Stomach (tissue), 9 donors: ENCODE results near the gene FMN1. TPM values are rescaled to one million over a fixed set of nuclear protein-coding genes. Genes with fewer than 3 reads are reported as not detected.

Experiments used
- DNase-seq, 2 donors: peaks; one replicate each; pipeline versions ENCODE4 v3.0.0 to v3.0.0-alpha.2; 2013 to 2019
- H3K27ac ChIP-seq, 5 donors: fragments of 200-600 bp in 4 of 5; sonication (generic) in 4 of 5; one replicate each; pipeline ENCODE4 v1.5.1; 2013 to 2019; ENCODE audit warnings: mild to moderate bottlenecking in 1 of 5, moderate library complexity in 1 of 5
- H3K27me3 ChIP-seq, 3 donors: fragments of 200-600 bp; sonication (generic); one replicate each; pipeline ENCODE4 v1.5.1; 2017 to 2019; ENCODE audit warnings: mixed run types in 1 of 3
- H3K36me3 ChIP-seq, 4 donors: fragments of 200-600 bp; sonication (generic); 1 replicate in 3 of 4; 2 replicates in 1 of 4; pipeline ENCODE4 v1.5.1; 2016 to 2019
- H3K4me1 ChIP-seq, 4 donors: fragments of 200-600 bp; sonication (generic); one replicate each; pipeline ENCODE4 v1.5.1; 2016 to 2019
- H3K4me3 ChIP-seq, 4 donors: fragments of 200-600 bp; sonication (generic) in 3 of 4; one replicate each; pipeline ENCODE4 v1.5.1; 2016 to 2019; ENCODE audit warnings: mild to moderate bottlenecking in 1 of 4
- H3K9me3 ChIP-seq, 4 donors: fragments of 200-600 bp; sonication (generic); one replicate each; pipeline ENCODE4 v1.5.1; 2016 to 2019
- CTCF ChIP-seq, 7 experiments: fragments of 450-650 bp in 4 of 7; fragments of 200-600 bp in 3 of 7; sonication (generic) in 3 of 7; IDR thresholded peaks; one replicate each; pipeline ENCODE4 v1.5.1; 2016 to 2019; ENCODE audit warnings: antibody characterized with exemption in 7 of 7, control low read depth in 2 of 7, mild to moderate bottlenecking in 1 of 7
- EP300 ChIP-seq: sonication (generic); formaldehyde crosslinking; IDR thresholded peaks from one replicate; pipeline ENCODE4 v1.6.1; 2017; ENCODE audit warnings: antibody characterized with exemption
- POLR2A ChIP-seq, 4 donors: fragments of 450-650 bp; IDR thresholded peaks; one replicate each; pipeline ENCODE4 v1.6.1; 2016; ENCODE audit warnings: antibody characterized with exemption in 4 of 4, control low read depth in 2 of 4, mild to moderate bottlenecking in 1 of 4, moderate library complexity in 1 of 4
- POLR2AphosphoS5 ChIP-seq, 3 donors: sonication (generic); formaldehyde crosslinking; IDR thresholded peaks; one replicate each; pipeline ENCODE4 v1.6.1; 2016; ENCODE audit warnings: antibody characterized with exemption in 3 of 3
- WGBS, 5 donors: extraction: QIAGEN DNeasy Blood & Tissue Kit in 3 of 5; methylation state at CpG; one replicate each; pipeline versions ENCODE4 v1.1.5 to v1.1.7; 2013 to 2018; 5-methylcytosine and 5-hydroxymethylcytosine counted together
- intact Hi-C: fragments of 100-400 bp; cut with DNase I; formaldehyde crosslinking; loops from one replicate; pipeline ENCODE4 v1.15.1; 2023; ENCODE audit warnings: low total_unique reads
- polyA plus RNA-seq, 3 donors: library from polyadenylated mRNA; stranded (reverse); fragments of 200-250 nt; gene quantifications; one replicate each; pipeline ENCODE4 v1.2.3, GENCODE V29; 2013
- total RNA-seq, 5 donors: library from RNA; depleted of rRNA; stranded (reverse); fragments of >200 nt; gene quantifications; one replicate each; pipeline versions ENCODE4 v1.1.0 to v1.2.3, GENCODE V29; 2014 to 2016
- donor health status: healthy with polysubstance abuse.
- donor health status: Bipolar disorder and iron deficiency.
- donor health status: healthy.

The FMN1 gene
- total and polyA plus RNA-seq, 8 donors: 0.40 to 58.0 (median 22.9) TPM

GRCh38 chr15:32838820-32839219 lies 355.7 kb downstream of the FMN1 start:
- 61 to 72% (median 65%) methylated on average over 8 of the region's 8 CpGs for WGBS, 5 donors
- intact Hi-C loops: no loop called here
- no peaks in the 10 kb centered on the region for H3K9me3 ChIP-seq
- peak in 1 of 2 donors; percentile 65 for DNase-seq
- no peak for TF ChIP-seq POLR2A (IDR thresholded peaks at IDR 0.05)
- TF ChIP-seq EP300: no peak
- TF ChIP-seq POLR2AphosphoS5 (IDR thresholded peaks at IDR 0.05): peak in 1 of 3 donors; percentile 53
- no peak for TF ChIP-seq CTCF (IDR thresholded peaks at IDR 0.05)
- peaks cover 0 to 10% (median 0%) of the 10 kb centered on the region in 4 donors for H3K4me1 ChIP-seq
- H3K36me3 ChIP-seq: no peaks in the 10 kb centered on the region
- H3K27ac ChIP-seq: peak overlapping the region in 1 of 5 donors; percentile 8
- no peaks in the 10 kb centered on the region for H3K27me3 ChIP-seq
- H3K4me3 ChIP-seq: no peak overlapping the region

- TF ChIP-seq POLR2A (IDR thresholded peaks at IDR 0.05): no peak
- TF ChIP-seq EP300: no peak
- no peak for TF ChIP-seq POLR2AphosphoS5 (IDR thresholded peaks at IDR 0.05)
- no peak for TF ChIP-seq CTCF (IDR thresholded peaks at IDR 0.05)
- intact Hi-C loops: no loop called here
- WGBS, 5 donors: 65 to 82% (median 76%) methylated on average over 7 of the region's 7 CpGs
These were observed 356.2 kb downstream of the FMN1 start for GRCh38 chr15:32838338-32838737.

GRCh38 chr15:32837935-32838334 lies 356.6 kb downstream of the FMN1 start:
- H3K36me3 ChIP-seq: no peaks in the 10 kb centered on the region
- TF ChIP-seq POLR2AphosphoS5 (IDR thresholded peaks at IDR 0.05): no peak
- TF ChIP-seq CTCF (IDR thresholded peaks at IDR 0.05): no peak
- TF ChIP-seq EP300: no peak
- no peak for TF ChIP-seq POLR2A (IDR thresholded peaks at IDR 0.05)
- H3K9me3 ChIP-seq: no peaks in the 10 kb centered on the region
- peaks cover 0 to 10% (median 0%) of the 10 kb centered on the region in 4 donors for H3K4me1 ChIP-seq
- H3K27ac ChIP-seq: no peak overlapping the region
- 87 to 92% (median 90%) methylated on average over 8 of the region's 8 CpGs for WGBS, 5 donors
- no peaks in the 10 kb centered on the region for H3K27me3 ChIP-seq
- no peak for DNase-seq
- H3K4me3 ChIP-seq: no peak overlapping the region
- intact Hi-C loops: no loop called here

More at GRCh38 chr15:32838338-32838737, 356.2 kb downstream of the FMN1 start:
- Histone ChIP-seq H3K4me3 (no peak overlapping the region), H3K27ac (peak overlapping the region in 1 of 5 donors; percentile 8), H3K4me1 (peaks cover 0 to 10% (median 0%) of the 10 kb centered on the region in 4 donors), H3K9me3 (no peaks in the 10 kb centered on the region), H3K27me3 (no peaks in the 10 kb centered on the region), H3K36me3 (no peaks in the 10 kb centered on the region)
- DNase-seq: no peak

GRCh38 chr15:32834156-32834555 lies 360.4 kb downstream of the FMN1 start:
- H3K27ac ChIP-seq: no peak overlapping the region
- H3K4me3 ChIP-seq: no peak overlapping the region
- WGBS, 5 donors: 55 to 75% (median 64%) methylated on average over 1 of the region's 1 CpG
- TF ChIP-seq POLR2AphosphoS5 (IDR thresholded peaks at IDR 0.05) (no peak), EP300 (no peak), CTCF (IDR thresholded peaks at IDR 0.05) (no peak), POLR2A (IDR thresholded peaks at IDR 0.05) (no peak)
- H3K27me3 ChIP-seq: no peaks in the 10 kb centered on the region
- no peaks in the 10 kb centered on the region for H3K9me3 ChIP-seq
- no peaks in the 10 kb centered on the region for H3K36me3 ChIP-seq
- intact Hi-C loops: no loop called here
- no peak for DNase-seq
- H3K4me1 ChIP-seq: peaks cover 0 to 9% (median 0%) of the 10 kb centered on the region in 4 donors
